HG03469 (cell line): ENCODE results near the gene SLC12A5.
"Not testable (repeated sequence)": the region's sequence is repeated elsewhere in the genome, so short reads cannot be mapped to it uniquely, and the experiment has no call there.

Experiments
- ATAC-seq: cut with Tn5 transposase; IDR thresholded peaks from one replicate; pipeline ENCODE4 v1.9.1; 2021; ENCODE audit warnings: mild to moderate bottlenecking, moderate library complexity, moderate number of reproducible peaks; ENCODE audit not compliant: unreplicated experiment

The SLC12A5 gene

DNA sequence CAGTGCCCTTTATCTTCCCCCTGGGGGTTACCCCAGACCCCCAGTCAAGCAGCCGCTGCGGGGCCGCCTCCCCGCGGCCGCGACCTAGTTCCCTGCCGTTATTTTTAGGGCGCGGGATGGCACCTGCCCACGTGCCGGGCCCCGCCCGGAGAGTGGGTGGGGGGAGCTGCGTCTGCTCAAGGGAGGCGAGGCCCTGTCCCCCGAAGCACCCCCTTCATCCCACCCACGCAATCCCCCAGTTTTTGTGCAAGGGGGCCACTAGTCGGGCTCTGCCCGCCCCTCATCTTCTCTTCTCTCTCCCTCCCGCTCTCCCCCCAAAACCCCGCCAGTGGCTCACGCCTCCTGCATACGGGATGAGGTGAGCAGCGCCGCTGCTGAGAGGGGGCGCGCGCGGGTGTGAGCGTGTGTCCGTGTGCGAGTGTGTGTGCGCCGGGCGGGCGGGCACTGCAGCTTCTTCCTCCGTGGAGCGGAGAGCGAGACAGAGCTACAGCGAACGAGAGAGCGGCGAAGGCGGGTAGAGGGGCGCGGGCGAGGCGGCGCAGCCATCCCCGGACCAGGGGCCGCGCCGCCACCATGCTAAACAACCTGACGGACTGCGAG, at the start of gene SLC12A5:
TSS of gene SLC12A5 (plus strand) at position 444 of the 600 bp plus-strand sequence. CDS start at position 574, 130 bp downstream.
- no peak for ATAC-seq

DNA sequence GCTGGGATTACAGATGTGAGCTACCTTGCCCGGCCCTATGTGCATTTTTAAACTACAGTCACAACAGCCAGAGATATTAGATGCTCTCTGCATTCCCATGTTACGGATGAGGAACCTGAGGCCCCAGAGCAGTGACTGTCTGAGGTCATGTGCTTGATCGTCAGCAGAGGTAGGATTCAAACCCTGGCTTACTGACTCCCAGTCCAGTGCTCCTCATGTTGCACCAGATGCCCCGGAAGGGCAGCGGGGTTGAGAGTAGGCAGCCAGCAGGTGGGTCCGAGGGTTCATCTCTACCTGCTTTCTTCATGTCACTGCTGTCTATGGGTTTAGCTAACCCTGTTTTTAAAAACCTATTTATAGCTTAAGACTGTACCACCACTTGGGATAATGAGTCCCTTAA, 47.8 kb upstream of the SLC12A5 start:
- no peak for ATAC-seq

DNA sequence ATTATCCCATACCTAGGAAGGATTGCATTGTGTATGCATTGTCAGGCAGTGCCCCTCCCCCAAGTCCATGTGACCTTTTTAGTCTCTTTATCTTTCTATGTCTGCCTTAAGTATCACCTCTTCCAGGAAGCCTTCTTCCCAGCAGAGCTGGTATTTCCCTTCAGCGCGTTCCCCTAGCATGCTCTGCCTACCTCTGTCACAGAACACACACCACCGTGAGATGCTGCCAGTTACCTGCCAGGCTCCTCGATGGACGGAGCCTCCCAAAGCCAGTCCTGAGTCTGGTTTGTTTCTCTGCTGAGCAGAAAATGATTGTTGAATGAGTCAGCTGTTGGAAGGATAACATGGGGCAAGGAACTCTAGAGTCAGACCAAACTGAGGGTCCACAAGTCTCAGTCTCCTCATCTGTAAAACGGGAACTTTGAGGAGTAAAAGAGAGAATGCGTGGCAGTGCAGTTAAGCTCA, 45.7 kb upstream of the SLC12A5 start:
- ATAC-seq, result no peak

DNA sequence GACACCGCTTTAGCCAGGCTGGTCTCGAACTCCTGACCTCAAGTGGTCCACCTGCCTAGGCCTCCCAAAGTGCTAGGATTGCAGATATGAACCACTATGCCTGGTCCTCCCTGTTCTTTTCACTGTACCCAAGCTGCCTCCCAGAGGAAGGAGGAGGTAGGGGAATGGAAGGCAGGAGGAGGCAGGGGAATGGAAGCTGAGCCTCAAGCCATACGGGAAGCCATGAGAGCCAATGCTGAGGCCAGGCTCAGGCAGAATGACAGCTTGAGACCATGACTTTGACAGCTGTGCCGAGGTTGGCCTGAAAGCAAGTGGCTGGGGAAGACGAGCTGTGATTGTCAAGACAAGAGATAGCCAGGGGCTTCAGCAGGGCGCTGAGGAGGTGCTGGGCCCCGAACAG, 43.4 kb upstream of the SLC12A5 start:
- ATAC-seq, result no peak

DNA sequence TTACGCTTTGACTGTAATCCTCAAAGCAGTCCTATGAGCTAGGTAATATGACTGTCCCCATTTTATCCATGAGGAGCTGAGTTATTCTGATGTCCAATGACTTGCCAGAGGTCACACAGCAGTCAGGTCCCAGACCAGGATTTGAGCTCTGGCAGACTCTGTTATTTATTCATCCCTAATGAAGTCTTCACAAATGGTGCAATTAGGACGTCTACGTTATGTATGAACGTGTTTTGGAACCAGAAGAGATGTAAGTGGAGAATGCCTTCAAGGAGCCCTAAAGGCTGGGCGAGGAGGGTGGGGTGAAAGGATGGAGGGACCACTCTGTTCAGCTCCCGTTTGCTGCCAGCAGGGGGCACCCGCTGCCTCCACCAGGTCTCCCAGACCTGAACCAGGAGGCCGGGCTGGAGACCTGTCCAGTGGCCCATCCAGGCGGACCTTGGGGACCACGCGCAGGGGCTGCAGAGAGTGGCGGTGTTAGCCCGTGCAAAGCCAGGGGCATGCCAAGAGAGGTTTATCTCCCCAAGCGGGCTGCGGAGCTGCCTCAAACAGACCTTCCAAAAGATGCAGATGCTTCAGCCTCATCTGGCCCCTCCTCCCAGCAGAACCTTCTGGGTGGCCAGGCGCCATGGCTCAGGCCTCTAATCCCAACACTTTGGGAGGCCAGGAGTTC, 41.8 kb upstream of the SLC12A5 start:
- ATAC-seq, result no peak

DNA sequence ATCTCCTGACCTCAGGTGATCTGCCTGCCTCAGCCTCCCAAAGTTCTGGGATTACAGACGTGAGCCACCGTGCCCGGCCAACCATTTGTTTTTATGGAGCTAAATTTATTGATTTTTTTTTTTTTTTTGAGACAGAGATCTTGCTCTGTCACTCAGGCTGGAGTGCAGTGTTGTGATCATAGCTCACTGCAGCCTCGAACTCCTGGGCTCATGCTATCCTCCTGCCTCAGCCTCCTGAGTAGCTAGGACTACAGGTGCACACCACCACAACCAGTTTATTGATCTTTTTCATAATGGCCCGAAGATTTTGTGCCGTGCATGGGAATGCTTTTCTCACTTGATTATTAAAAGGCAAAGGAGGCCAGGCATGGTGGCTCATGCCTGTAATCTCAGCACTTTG, 40.2 kb upstream of the SLC12A5 start:
- ATAC-seq, result not testable (repeated sequence)

DNA sequence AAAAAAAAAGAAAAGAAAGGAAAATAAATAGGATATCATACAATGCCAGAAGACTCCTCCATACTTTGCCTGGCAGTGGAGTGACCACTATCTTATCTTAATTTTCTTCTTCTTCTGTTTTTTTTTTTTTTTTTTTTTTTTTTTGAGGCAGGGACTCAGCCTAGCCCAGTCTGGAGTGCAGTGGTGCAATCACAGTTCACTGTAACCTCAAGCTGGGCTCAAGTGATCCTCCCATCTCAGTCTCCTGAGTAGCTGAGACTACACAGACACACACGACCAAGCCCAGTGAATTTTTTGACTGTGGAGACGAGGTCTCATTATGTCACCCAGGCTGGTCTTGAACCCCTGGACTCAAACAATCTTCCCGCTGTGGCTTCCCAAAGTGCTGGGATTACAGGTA, 37.4 kb upstream of the SLC12A5 start:
- no peak for ATAC-seq

DNA sequence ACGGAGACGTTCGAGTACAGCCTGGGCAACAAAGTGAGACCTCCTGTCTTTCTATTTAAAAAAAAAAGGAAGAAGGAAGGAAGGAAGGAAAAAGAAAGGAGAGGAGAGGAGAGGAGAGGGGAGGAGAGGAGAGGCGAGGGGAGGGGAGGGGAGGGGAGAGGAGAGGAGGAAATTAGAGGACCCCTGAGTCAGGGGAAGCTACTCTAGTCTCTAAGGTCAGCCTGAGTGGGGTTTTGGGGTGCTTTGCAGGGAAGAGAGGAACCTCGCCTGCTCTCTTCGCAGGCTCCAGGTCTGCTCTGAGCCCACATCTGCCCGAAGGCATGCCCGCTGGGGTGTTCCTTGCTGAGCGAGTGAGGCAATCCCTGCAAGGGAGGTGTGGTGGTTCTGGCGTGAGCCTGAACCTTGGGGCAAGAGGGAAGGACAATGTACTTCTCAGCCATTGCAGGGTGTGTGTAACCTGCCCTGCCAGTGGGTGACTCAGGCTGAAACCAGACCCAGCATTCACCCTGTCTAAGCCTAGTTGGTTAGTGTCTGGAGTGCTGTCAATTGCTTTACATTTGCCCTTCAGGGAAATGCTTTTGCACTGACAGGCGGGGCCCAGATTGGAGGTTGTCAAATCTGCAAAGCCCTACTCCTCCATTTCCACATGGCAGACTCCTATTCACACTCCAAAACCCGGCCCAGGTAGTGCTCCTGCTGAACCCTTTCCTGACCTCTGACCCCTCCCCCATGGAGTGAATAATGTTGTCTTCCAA, 35.6 kb upstream of the SLC12A5 start:
- ATAC-seq, result no peak

DNA sequence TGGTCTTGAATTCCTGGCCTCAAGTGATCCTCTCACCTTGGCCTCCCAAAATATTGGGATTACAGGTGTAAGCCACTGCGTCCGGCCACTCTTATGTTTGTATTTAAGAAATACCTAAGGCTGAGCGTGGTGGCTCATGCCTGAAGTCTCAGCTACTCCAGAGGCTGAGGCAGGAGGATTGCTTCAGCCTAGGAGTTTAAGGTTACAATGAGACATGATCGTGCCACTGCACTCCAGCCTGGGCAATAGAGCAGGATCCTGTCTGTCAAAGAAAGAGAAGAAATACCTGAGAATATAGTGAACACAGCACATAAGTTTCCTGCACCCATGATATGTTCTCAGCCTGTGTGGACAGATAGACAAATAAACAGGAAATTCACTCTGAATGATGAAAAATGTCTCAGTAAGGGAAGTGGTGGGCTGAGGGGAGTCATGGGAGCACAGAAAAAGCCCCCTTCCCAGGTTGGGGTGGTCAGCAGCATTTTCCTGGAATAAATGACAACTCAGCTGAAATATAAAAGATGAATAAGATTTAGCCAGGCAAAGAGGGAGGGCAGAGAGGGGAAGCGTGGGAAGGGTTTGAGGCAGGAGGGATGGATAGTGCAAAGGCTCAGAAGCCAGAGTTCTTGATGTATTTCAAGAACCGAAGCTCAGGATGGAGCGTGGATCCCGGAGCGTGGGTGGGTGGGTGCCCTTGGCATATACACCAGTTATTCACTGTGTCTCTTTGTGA, 34.1 kb upstream of the SLC12A5 start:
- ATAC-seq, result no peak

DNA sequence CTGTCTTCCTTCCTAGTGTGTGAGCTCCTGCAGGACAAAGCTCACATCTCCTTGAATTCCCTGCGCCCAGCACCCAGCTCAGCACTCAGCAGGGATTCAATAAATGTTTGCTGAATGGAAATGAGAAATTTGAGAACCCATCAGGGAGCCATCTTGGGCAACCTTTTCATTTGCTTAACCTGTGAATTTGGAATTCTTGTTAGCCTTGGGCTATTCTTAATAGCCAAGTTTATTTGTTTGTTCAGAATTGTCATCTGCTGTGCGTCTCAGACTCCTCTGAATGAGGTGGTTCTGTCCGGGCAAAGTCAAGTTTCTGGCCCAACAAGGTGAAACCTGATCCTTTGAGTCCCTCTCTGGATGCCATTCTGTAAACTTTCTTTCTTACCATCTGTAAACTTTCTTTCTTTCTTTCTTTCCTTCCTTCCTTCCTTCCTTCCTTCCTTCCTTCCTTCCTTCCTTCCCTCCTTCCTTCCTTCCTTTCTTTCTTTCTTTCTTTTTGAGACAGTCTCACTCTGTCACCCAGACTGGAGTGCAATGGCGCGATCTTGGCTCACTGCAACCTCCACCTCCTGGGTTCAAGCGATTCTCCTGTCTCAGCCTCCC, 33.4 kb upstream of the SLC12A5 start:
- not testable (repeated sequence) for ATAC-seq

DNA sequence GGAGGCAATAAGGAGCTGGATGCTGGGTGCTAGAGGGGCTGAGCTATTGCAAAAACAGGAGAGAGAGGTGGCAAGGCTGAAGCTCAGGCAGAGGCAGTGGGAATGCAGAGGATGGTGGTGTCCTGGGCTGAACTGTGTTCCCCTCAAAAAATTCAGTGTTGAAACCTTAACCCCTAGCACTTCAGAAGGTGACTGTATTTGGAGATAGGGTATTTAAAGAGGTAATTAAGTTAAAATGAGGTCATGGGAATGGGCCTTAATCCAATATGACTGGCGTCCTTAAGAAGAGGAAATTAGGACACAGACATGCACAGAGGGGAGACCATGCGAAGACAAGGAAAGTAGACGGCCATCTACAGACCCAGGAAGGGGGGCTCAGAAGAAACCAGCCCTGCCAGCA, 31.8 kb upstream of the SLC12A5 start:
- ATAC-seq, result no peak

DNA sequence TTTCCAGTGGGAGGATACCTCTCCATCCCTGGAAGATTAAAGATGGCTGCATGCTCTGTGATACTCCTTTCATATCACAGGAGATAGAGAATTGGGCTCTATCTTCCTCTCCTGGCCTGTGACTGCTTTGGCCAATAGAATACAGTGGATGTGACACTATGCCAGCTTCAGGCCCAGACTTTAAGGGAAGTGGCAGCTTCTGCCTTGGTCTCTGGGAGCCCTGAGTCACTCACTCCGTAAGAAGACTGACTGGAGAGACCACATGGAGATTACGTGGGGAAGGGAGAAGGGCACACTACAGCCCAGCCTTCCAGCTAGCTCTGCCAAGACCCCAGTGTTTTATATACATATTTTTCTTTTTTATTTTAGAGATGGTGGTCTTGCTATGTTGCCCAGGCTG, 30.7 kb upstream of the SLC12A5 start:
- ATAC-seq, result no peak

DNA sequence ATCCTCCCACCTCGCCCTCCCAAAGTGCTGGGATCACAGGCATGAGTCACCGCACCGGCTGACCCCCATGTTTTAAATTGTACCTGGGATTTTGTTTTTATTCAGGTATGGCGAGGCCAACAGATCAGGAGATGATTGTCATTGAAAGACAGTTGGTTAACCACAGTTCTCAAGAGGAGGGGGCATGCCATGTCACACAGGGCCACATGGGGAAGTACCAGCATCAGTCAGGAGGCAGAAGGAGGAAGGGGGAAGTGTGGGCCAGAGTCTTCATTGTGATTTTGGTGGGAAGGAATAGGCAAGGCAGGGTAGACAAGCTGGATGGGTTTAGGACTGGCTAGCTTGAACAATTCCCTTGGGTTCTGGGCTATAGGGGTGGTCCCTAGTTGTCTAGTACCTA, 30.3 kb upstream of the SLC12A5 start:
- ATAC-seq, result no peak

DNA sequence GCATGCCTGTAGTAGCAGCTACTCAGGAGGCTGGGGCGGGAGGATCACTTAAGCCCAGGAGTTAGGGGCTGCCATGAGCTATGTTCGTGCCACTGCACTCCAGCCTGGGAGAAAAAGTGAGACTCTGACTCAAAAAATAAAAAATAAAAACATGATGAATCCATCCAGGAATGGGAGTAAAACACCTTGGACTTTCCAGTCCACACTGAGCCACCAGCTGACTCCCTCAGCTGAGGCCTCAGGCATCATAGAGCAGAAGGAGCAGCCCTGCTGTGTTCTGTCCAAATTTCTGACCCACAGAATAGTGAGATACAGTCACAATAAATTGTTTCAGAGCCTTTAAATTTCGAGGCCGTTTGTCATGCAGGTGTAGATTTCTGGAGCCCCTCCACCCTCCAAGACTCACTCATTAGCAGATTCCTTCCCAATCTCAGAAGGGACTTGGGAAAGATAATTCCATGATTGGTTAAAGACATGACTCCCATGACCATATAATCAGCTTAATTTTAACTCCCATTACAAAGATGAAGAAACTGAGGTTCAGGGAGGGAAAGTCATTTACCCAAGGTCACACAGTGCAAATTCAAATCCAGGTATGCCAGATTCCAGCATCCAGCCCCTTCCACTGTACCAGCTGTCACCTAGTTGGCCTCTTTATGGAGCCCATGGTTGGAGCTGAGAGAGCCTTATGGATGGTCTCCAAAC, 29.3 kb upstream of the SLC12A5 start:
- no peak for ATAC-seq

DNA sequence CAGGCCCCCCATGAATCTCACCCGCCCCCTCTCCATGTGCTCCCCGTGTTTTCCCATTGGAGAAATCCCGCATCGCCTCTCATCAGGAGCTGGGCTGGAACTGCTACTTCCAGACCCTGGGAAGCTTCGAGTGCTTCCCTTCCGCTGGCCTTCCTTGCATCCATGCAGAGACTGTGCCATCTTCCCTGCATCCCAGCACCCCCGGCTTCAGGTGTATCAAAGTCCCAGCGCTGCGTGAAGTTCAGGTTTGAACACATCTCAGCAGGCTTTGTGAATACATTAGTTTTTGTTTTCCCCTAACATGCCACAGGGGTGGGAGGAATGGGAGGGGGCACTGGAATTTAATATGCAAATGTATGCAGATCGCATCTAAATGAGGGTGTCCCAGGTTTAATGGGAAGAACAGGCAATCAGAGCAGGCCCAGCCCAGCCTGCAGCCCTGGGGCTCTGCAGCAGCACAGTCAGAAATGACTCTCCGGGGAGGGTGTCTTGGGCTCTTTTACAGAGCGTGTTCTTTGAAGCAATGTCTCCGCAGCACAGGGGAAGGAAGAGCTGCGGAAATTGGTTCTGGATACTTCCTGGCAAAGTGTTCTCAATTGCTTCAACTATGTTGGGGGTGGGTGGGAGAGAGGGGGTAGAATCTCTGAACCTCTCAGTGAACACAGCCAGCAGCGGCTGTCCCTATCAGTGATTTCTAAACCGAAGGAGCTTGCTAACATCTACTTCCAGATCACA, 28.6 kb upstream of the SLC12A5 start:
- ATAC-seq, result no peak

DNA sequence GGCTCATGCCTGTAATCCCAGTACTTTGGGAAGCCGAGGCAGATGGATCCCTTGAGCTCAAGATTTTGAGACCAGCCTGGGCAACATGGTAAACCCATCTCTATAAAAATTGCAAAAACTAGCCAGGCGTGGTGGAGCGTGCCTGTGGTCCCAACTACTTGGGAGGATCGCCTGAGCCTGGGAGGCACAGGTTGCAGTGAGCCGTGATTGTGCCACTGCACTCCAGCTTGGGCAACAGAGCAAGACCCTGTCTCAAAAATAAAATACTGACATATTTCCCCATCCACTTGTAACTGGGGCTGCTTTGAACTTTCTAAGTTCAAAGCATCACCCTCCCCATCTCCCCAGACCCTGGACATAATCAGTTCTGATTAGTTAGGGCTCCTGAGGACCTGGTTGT, 27.5 kb upstream of the SLC12A5 start:
- ATAC-seq, result no peak

DNA sequence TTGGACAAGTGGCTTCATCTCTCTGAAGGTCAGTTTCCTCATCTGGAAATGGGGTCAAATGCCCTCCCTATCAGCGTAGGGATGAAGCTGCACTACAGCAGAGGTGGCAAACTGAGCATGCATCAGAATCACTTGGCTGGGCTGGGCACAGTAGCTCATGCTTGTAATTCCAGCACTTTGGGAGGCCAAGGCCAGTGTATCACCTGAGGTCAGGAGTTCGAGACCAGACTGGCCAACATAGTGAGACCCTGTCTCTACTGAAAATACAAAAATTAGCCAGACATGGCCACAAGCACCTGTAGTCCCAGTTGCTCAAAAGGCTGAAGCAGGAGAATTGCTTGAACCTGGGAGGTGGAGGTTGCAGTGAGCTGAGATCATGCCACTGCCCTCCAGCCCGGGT, 27.0 kb upstream of the SLC12A5 start:
- no peak for ATAC-seq

DNA sequence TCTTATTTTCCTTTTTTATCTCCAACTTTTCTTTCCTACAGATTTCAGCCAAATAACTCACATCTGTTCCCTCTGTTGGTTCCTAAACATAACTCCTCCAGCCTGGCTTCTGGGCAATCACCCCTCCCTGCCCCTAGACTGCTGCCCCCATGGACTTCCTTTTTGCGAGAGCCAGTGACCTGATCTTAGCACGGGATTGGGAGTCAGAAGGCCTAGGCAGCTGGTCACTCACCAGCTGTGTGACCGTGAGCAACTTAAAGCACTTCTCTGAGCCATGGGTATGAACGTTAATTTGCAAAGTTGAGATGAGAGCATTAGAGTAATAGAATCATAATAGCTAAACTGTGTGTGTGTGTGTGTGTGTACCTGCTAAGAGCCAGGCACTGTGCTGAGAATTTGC, 24.8 kb upstream of the SLC12A5 start:
- no peak for ATAC-seq

DNA sequence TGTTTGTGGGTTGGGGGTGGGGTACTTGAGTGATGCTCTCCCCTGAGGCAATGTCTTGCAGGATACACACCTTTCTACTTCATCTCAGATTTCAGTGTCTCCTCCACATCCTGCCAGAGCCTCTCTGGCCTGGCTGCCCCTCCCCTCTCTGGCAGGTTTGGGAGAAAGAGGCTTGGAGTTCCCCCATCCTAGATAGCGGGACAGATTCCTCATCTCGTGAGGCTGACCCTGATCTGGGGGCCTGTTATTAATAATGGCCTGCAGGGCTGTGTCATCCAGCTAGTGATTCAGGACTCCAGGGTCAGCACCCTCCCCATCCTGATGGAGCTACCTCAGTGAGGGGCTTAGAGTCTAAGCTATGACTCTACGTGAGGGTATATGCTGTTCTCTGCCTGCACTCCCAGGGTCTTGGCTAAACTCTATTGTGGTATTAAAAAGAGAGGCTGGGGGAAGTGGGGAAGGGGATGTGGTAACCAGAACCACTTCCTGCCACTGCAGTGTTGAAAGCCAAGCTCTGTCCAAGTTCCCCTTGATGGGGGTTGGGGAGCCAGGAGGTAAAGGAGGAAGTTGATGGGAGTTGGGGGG, 24.0 kb upstream of the SLC12A5 start:
- ATAC-seq, result no peak
